ENCODE measurements around the gene XXYLT1. TPM values are rescaled to one million over a fixed set of nuclear protein-coding genes. Genes with fewer than 3 reads are reported as not detected.

XXYLT1 gene
- total and polyA plus RNA-seq, 2 of the 8 experiments (the other 6 are each of a cell fraction or from before 2014, with no cell fraction given) = 18.9 to 23.8 TPM

DNA sequence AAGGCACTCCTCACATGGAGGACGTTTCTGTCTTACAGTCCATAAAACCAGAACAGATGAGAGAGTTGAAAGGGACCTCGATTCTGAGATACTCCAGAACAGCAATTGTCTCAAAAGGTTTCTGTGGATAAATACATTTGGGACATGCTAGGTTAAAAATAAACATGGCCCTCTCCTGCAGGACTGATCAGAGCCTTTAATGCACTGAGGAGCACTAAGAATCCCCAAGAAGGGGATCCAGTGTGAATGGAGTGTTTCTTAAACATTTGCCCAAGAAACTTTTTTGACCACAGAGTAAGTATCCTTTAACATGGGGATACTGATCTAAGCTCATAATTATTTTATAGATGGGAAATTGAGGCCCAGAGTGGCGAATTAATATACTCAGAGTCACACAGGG, 223.4 kb downstream of the XXYLT1 start:
- H4K5ac ChIP-seq (ENCODE audit: insufficient read length, low read depth, low read length) = no peak overlapping the region
- H3K4me3 ChIP-seq (ENCODE audit: extremely low read depth in 1 of 4, insufficient read depth in 2 of 4, low read depth in 3 of 4, low read length in 4 of 4) = no peak overlapping the region
- no peak overlapping the region for H4K8ac ChIP-seq (ENCODE audit: extremely low read depth, insufficient read depth, low read length)
- H2BK15ac ChIP-seq (ENCODE audit: low read length) = no peak overlapping the region
- H2AK5ac ChIP-seq (ENCODE audit: low read depth, low read length) = no peak overlapping the region
- no peak overlapping the region for H3K18ac ChIP-seq (ENCODE audit: extremely low read depth, low read length)
- H4K91ac ChIP-seq (replicated peaks; ENCODE audit: insufficient read length, low read length) = no peak overlapping the region
- H3K79me1 ChIP-seq (ENCODE audit: low read depth, low read length) = no peaks in the 10 kb centered on the region
- peaks cover 1 to 9% (median 6%) of the 10 kb centered on the region in 4 experiments for H3K4me1 ChIP-seq (replicated peaks in 1 of 4; ENCODE audit: control insufficient read depth in 3 of 4, insufficient read depth in 4 of 4, low read length in 3 of 4)
- H3K14ac ChIP-seq (ENCODE audit: insufficient read length) = no peak overlapping the region
- DNase-seq (ENCODE audit: low read depth in 1 of 2, low spot score in 2 of 2) = no peak
- no peak overlapping the region for H3K23ac ChIP-seq (ENCODE audit: insufficient read length)
- no peaks in the 10 kb centered on the region for H3K36me3 ChIP-seq (ENCODE audit: control insufficient read depth in 2 of 4, insufficient read depth in 4 of 4, low read length in 3 of 4)
- H2BK120ac ChIP-seq (replicated peaks; ENCODE audit: low read depth, low read length) = no peak overlapping the region
- CTCF ChIA-PET (ENCODE audit: partially characterized antibody) = interaction anchor here (1.1 to 4.2 kb wide), 11 partner anchors 9 to 59 kb away, joined by 3 to 13 read pairs (median 4); no protein-coding TSS in a partner anchor
- H3K27ac ChIP-seq (ENCODE audit: low read depth, low read length) = no peak overlapping the region
- POLR2A ChIA-PET (ENCODE audit: partially characterized antibody) = no interaction called here
- no peaks in the 10 kb centered on the region for H3K9me3 ChIP-seq (ENCODE audit: insufficient read depth in 2 of 2, low read depth in 1 of 2, low read length in 1 of 2)
- H4K20me1 ChIP-seq (replicated peaks in 1 of 2; ENCODE audit: control insufficient read depth in 1 of 2, insufficient read depth in 2 of 2, low read length in 2 of 2) = no peaks in the 10 kb centered on the region
- WGBS, 2 experiments (ENCODE audit: extremely low coverage in 1 of 2, insufficient coverage in 1 of 2, insufficient read length in 1 of 2, insufficient replicate concordance in 2 of 2, low coverage in 1 of 2, low lambda C conversion rate in 2 of 2, missing lambda C conversion rate in 1 of 2) = 75% methylated on average over 3 of the region's 3 CpGs; no CpG with 5 or more reads in 1 of the 2 experiments
- H3K23me2 ChIP-seq (ENCODE audit: low read depth, low read length) = no peaks in the 10 kb centered on the region
- H3K27me3 ChIP-seq (replicated peaks in 1 of 4; ENCODE audit: control insufficient read depth in 3 of 4, extremely low read depth in 1 of 4, insufficient read depth in 3 of 4, low read length in 3 of 4) = no peaks in the 10 kb centered on the region
- H3K4ac ChIP-seq (replicated peaks; ENCODE audit: insufficient read length, low read depth, low read length) = no peak overlapping the region
- H2AFZ ChIP-seq (ENCODE audit: low read length) = no peak overlapping the region
- no peak for FAIRE-seq
- H3K4me2 ChIP-seq (ENCODE audit: insufficient read depth in 1 of 2, low read depth in 2 of 2, low read length in 2 of 2) = no peak overlapping the region
- no peak overlapping the region for H3K56ac ChIP-seq (replicated peaks; ENCODE audit: insufficient read length, low read depth, low read length)
- H3K79me2 ChIP-seq (ENCODE audit: control insufficient read depth in 1 of 2, insufficient read depth in 2 of 2, low read length in 2 of 2) = no peaks in the 10 kb centered on the region
- no peak overlapping the region for H2BK12ac ChIP-seq (ENCODE audit: low read depth, low read length)
- no peak overlapping the region for H2BK5ac ChIP-seq (ENCODE audit: low read depth, low read length)
- H3K9ac ChIP-seq (replicated peaks in 1 of 4; ENCODE audit: extremely low read depth in 1 of 4, low read depth in 3 of 4, low read length in 3 of 4) = no peak overlapping the region
- no peak overlapping the region for H2BK20ac ChIP-seq (ENCODE audit: low read length)
- no peak for TF ChIP-seq EP300 (IDR thresholded peaks at IDR 0.05; ENCODE audit: borderline replicate concordance in 1 of 2, low read depth in 2 of 2, low read length in 2 of 2)
- TF ChIP-seq BCL11A (IDR thresholded peaks at IDR 0.05; ENCODE audit: low read depth in 2 of 2, low read length in 2 of 2) = no peak
- no peak for TF ChIP-seq YY1 (IDR thresholded peaks at IDR 0.05; ENCODE audit: low read depth, low read length)
